Prostate gland (tissue), 2 donors: Measurements from ENCODE around the gene TMEM60. TPM values are rescaled to one million over a fixed set of nuclear protein-coding genes. Genes with fewer than 3 reads are reported as not detected.

Experiments
- DNase-seq: peaks from one replicate; pipeline ENCODE4 v3.0.0-alpha.2; 2019; ENCODE audit warnings: low spot score
- H3K27ac ChIP-seq, 2 donors: fragments of 200-600 bp; sonication (generic); 2 replicates each; pipeline ENCODE4 v1.5.1; 2017 to 2019
- H3K27me3 ChIP-seq: fragments of 200-600 bp; sonication (generic); replicated peaks from 2 replicates; pipeline ENCODE4 v1.5.1; 2019; ENCODE audit not compliant: insufficient read depth
- H3K36me3 ChIP-seq, 2 donors: fragments of 200-600 bp; sonication (generic); 1 replicate in 1 of 2; 2 replicates in 1 of 2; pipeline versions ENCODE4 v1.5.1 to v1.8.1; 2017 to 2019
- H3K4me1 ChIP-seq: fragments of 200-600 bp; sonication (generic); replicated peaks from 2 replicates; pipeline ENCODE4 v1.5.1; 2019
- H3K4me3 ChIP-seq, 2 donors: fragments of 200-600 bp; sonication (generic); 2 replicates each; pipeline ENCODE4 v1.5.1; 2017 to 2019
- H3K9me3 ChIP-seq: fragments of 200-600 bp; sonication (generic); 2 replicates; pipeline ENCODE4 v1.5.1; 2017
- CTCF ChIP-seq, 4 experiments: fragments of 200-600 bp in 2 of 4; fragments of 450-650 bp in 2 of 4; sonication (generic) in 2 of 4; IDR thresholded peaks; 1 replicate in 3 of 4; 2 replicates in 1 of 4; pipeline ENCODE4 v1.5.1; 2016 to 2019; ENCODE audit warnings: antibody characterized with exemption in 4 of 4, mild to moderate bottlenecking in 2 of 4, moderate library complexity in 2 of 4
- POLR2A ChIP-seq: fragments of 450-650 bp; IDR thresholded peaks from one replicate; pipeline ENCODE4 v1.6.1; 2016; ENCODE audit warnings: antibody characterized with exemption, mild to moderate bottlenecking
- POLR2AphosphoS5 ChIP-seq: sonication (generic); formaldehyde crosslinking; IDR thresholded peaks from one replicate; pipeline ENCODE4 v1.6.1; 2017; ENCODE audit warnings: antibody characterized with exemption
- WGBS: methylation state at CpG from one replicate; pipeline ENCODE4 v1.1.5; 2018; 5-methylcytosine and 5-hydroxymethylcytosine counted together
- intact Hi-C: fragments of 100-400 bp; cut with DNase I; formaldehyde crosslinking; loops from one replicate; pipeline ENCODE4 v1.14.2; 2022
- total RNA-seq, 2 donors: library from RNA; depleted of rRNA; stranded (reverse); fragments of >200 nt; gene quantifications; one replicate each; pipeline ENCODE4 v1.1.0, GENCODE V29; 2016

Gene TMEM60
- total RNA-seq, 2 donors from 2014 or later = 17.5 to 20.6 TPM

GRCh38 chr7:77782383-77782782 is 15.9 kb downstream of the TMEM60 start:
- no peak for DNase-seq
- H3K27me3 ChIP-seq = no peaks in the 10 kb centered on the region
- intact Hi-C loops = no loop called here
- TF ChIP-seq POLR2AphosphoS5 (no peak), CTCF (IDR thresholded peaks at IDR 0.05) (no peak), POLR2A (no peak)
- H3K4me3 ChIP-seq = no peak overlapping the region
- WGBS = 95% methylated on average over 4 of the region's 4 CpGs
- H3K36me3 ChIP-seq = no peaks in the 10 kb centered on the region
- H3K27ac ChIP-seq = no peak overlapping the region
- H3K4me1 ChIP-seq = no peaks in the 10 kb centered on the region
- H3K9me3 ChIP-seq = no peaks in the 10 kb centered on the region

GRCh38 chr7:77778535-77778934 is 19.7 kb downstream of the TMEM60 start:
- Histone ChIP-seq H3K36me3 (no peaks in the 10 kb centered on the region), H3K9me3 (no peaks in the 10 kb centered on the region), H3K27ac (no peak overlapping the region), H3K4me3 (no peak overlapping the region), H3K4me1 (no peaks in the 10 kb centered on the region), H3K27me3 (no peaks in the 10 kb centered on the region)
- DNase-seq = no peak
- intact Hi-C loops = no loop called here
- WGBS = 98% methylated on average over 2 of the region's 2 CpGs
- TF ChIP-seq POLR2AphosphoS5 (no peak), POLR2A (no peak), CTCF (IDR thresholded peaks at IDR 0.05) (no peak)

- no peak overlapping the region for H3K4me3 ChIP-seq
- H3K36me3 ChIP-seq = no peaks in the 10 kb centered on the region
- DNase-seq = no peak
- no peaks in the 10 kb centered on the region for H3K27me3 ChIP-seq
- no peaks in the 10 kb centered on the region for H3K9me3 ChIP-seq
- no peak for TF ChIP-seq CTCF (IDR thresholded peaks at IDR 0.05)
- no peak for TF ChIP-seq POLR2A
- H3K27ac ChIP-seq = no peak overlapping the region
- no peaks in the 10 kb centered on the region for H3K4me1 ChIP-seq
- intact Hi-C loops = no loop called here
Measured at GRCh38 chr7:77771901-77772300, 26.3 kb downstream of the TMEM60 start.

- Histone ChIP-seq H3K9me3 (no peaks in the 10 kb centered on the region), H3K4me3 (no peak overlapping the region), H3K4me1 (no peaks in the 10 kb centered on the region), H3K27me3 (no peaks in the 10 kb centered on the region), H3K36me3 (no peaks in the 10 kb centered on the region), H3K27ac (no peak overlapping the region)
- TF ChIP-seq POLR2A = no peak
- no peak for TF ChIP-seq POLR2AphosphoS5
- TF ChIP-seq CTCF (IDR thresholded peaks at IDR 0.05) = no peak
- WGBS = 97% methylated on average over 8 of the region's 8 CpGs
- no peak for DNase-seq
- intact Hi-C loops = no loop called here
Measured at GRCh38 chr7:77770316-77770715, 27.9 kb downstream of the TMEM60 start.

GRCh38 chr7:77766801-77767605 is 31.2 kb downstream of the TMEM60 start:
- no peaks in the 10 kb centered on the region for H3K36me3 ChIP-seq
- no peaks in the 10 kb centered on the region for H3K4me1 ChIP-seq
- TF ChIP-seq CTCF (IDR thresholded peaks at IDR 0.05) (no peak), POLR2A (no peak), POLR2AphosphoS5 (no peak)
- no peaks in the 10 kb centered on the region for H3K27me3 ChIP-seq
- 92% methylated on average over 6 of the region's 6 CpGs for WGBS
- H3K4me3 ChIP-seq = no peak overlapping the region
- intact Hi-C loops = no loop called here
- no peak overlapping the region for H3K27ac ChIP-seq
- no peak for DNase-seq
- H3K9me3 ChIP-seq = no peaks in the 10 kb centered on the region
